Progenitor cell of endocrine pancreas (in vitro differentiated cells): ENCODE measurements around the gene FIG4. TPM values are rescaled to one million over a fixed set of nuclear protein-coding genes. Genes with fewer than 3 reads are reported as not detected.
A peak's percentile ranks its signal among the peaks of the same experiment; 100 is the strongest.

Experiments used
- DNase-seq: peaks from one replicate; pipeline ENCODE4 v3.0.0; 2021; ENCODE audit warnings: low spot score; ENCODE audit not compliant: unreplicated experiment
- H3K27ac Mint-ChIP-seq: 2 replicates; pipeline ENCODE4 v1.8.0; 2021; ENCODE audit warnings: mild to moderate bottlenecking, moderate library complexity, mixed read lengths
- H3K27me3 Mint-ChIP-seq: 2 replicates; pipeline ENCODE4 v1.8.0; 2021; ENCODE audit warnings: mixed read lengths
- H3K36me3 Mint-ChIP-seq: 2 replicates; pipeline ENCODE4 v1.8.0; 2022; ENCODE audit warnings: mixed read lengths; ENCODE audit not compliant: insufficient read depth
- H3K4me1 Mint-ChIP-seq: 2 replicates; pipeline ENCODE4 v1.8.0; 2021; ENCODE audit warnings: low read depth, mixed read lengths
- H3K4me3 Mint-ChIP-seq: 2 replicates; pipeline ENCODE4 v1.8.0; 2021; ENCODE audit warnings: low read depth, mild to moderate bottlenecking, moderate library complexity, mixed read lengths
- H3K9me3 Mint-ChIP-seq: 2 replicates; pipeline ENCODE4 v1.8.0; 2021; ENCODE audit warnings: low read depth, mixed read lengths
- CTCF ChIP-seq: fragments of 200-600 bp; sonication (generic); IDR thresholded peaks from one replicate; pipeline ENCODE4 v1.5.0; 2021; ENCODE audit warnings: antibody characterized with exemption, mild to moderate bottlenecking; ENCODE audit not compliant: unreplicated experiment
- total RNA-seq: library from RNA; stranded (reverse); gene quantifications from 2 replicates; pipeline ENCODE4 v1.2.1, GENCODE V29; 2021

The FIG4 gene
- total RNA-seq, 1 donor from 2014 or later: 30.0 TPM

- Mint-ChIP-seq H3K4me3 (no peak overlapping the region), H3K27ac (no peak overlapping the region), H3K36me3 (peaks cover 10% of the 10 kb centered on the region), H3K4me1 (peaks cover 10% of the 10 kb centered on the region), H3K27me3 (no peaks in the 10 kb centered on the region), H3K9me3 (no peaks in the 10 kb centered on the region)
- no peak for TF ChIP-seq CTCF
- no peak for DNase-seq
These were observed 112.9 kb downstream of the FIG4 start for GRCh38 chr6:109804020-109804419.

- H3K27ac Mint-ChIP-seq: no peak overlapping the region
- H3K9me3 Mint-ChIP-seq: no peaks in the 10 kb centered on the region
- no peaks in the 10 kb centered on the region for H3K27me3 Mint-ChIP-seq
- peaks cover 10% of the 10 kb centered on the region for H3K36me3 Mint-ChIP-seq
- no peak overlapping the region for H3K4me3 Mint-ChIP-seq
- no peak for TF ChIP-seq CTCF
- peaks cover 14% of the 10 kb centered on the region for H3K4me1 Mint-ChIP-seq
- DNase-seq: no peak
These were observed 116.8 kb downstream of the FIG4 start for GRCh38 chr6:109807881-109808280.

GRCh38 chr6:109808837-109809236, 117.7 kb downstream of the FIG4 start:
- DNase-seq: no peak
- Mint-ChIP-seq H3K36me3 (peaks cover 10% of the 10 kb centered on the region), H3K9me3 (no peaks in the 10 kb centered on the region), H3K27me3 (no peaks in the 10 kb centered on the region), H3K4me3 (no peak overlapping the region), H3K4me1 (peaks cover 14% of the 10 kb centered on the region), H3K27ac (no peak overlapping the region)
- no peak for TF ChIP-seq CTCF

- H3K4me3 Mint-ChIP-seq: no peak overlapping the region
- no peak for TF ChIP-seq CTCF
- peaks cover 3% of the 10 kb centered on the region for H3K36me3 Mint-ChIP-seq
- DNase-seq: no peak
- no peaks in the 10 kb centered on the region for H3K9me3 Mint-ChIP-seq
- H3K27ac Mint-ChIP-seq: no peak overlapping the region
- H3K4me1 Mint-ChIP-seq: peaks cover 10% of the 10 kb centered on the region
- no peaks in the 10 kb centered on the region for H3K27me3 Mint-ChIP-seq
These were observed 124.0 kb downstream of the FIG4 start for GRCh38 chr6:109815054-109815453.

GRCh38 chr6:109816452-109817374, 125.6 kb downstream of the FIG4 start:
- no peaks in the 10 kb centered on the region for H3K27me3 Mint-ChIP-seq
- H3K4me3 Mint-ChIP-seq: no peak overlapping the region
- TF ChIP-seq CTCF: no peak
- no peak for DNase-seq
- peaks cover 3% of the 10 kb centered on the region for H3K36me3 Mint-ChIP-seq
- H3K27ac Mint-ChIP-seq: peak overlapping the region; percentile 67
- H3K4me1 Mint-ChIP-seq: peaks cover 4% of the 10 kb centered on the region
- no peaks in the 10 kb centered on the region for H3K9me3 Mint-ChIP-seq
